ENCODE measurements around the gene CASR. TPM values are rescaled to one million over a fixed set of nuclear protein-coding genes. Genes with fewer than 3 reads are reported as not detected.
"Not testable (repeated sequence)": the region's sequence is repeated elsewhere in the genome, so short reads cannot be mapped to it uniquely, and the experiment has no call there.

CASR gene
- not detected in 2 replicates for total RNA-seq

GRCh38 chr3:122183521-122183892, at the start of gene CASR:
Gene CASR (plus strand): TSS chr3:122183668. CDS start chr3:122254190, 70,522 bp downstream.
- DNase-seq (ENCODE audit: low read depth, low spot score): no peak

- no peak for DNase-seq (ENCODE audit: low read depth, low spot score)
These were observed 37.0 kb upstream of the CASR start for GRCh38 chr3:122146466-122146865.

- DNase-seq (ENCODE audit: low read depth, low spot score): no peak
These were observed 34.4 kb upstream of the CASR start for GRCh38 chr3:122148941-122149627.

- DNase-seq (ENCODE audit: low read depth, low spot score): no peak
These were observed 32.0 kb upstream of the CASR start for GRCh38 chr3:122151480-122151879.

- not testable (repeated sequence) for DNase-seq (ENCODE audit: low read depth, low spot score)
These were observed 18.5 kb upstream of the CASR start for GRCh38 chr3:122164983-122165382.

GRCh38 chr3:122167630-122168029, 15.8 kb upstream of the CASR start:
- no peak for DNase-seq (ENCODE audit: low read depth, low spot score)

GRCh38 chr3:122168044-122168443, 15.4 kb upstream of the CASR start:
- DNase-seq (ENCODE audit: low read depth, low spot score): no peak

GRCh38 chr3:122169911-122170310, 13.6 kb upstream of the CASR start:
- no peak for DNase-seq (ENCODE audit: low read depth, low spot score)

GRCh38 chr3:122171361-122171760, 12.1 kb upstream of the CASR start:
- not testable (repeated sequence) for DNase-seq (ENCODE audit: low read depth, low spot score)

GRCh38 chr3:122178711-122179110, 4.8 kb upstream of the CASR start:
- DNase-seq (ENCODE audit: low read depth, low spot score): no peak

- DNase-seq (ENCODE audit: low read depth, low spot score): no peak
These were observed 574 bp downstream of the CASR start for GRCh38 chr3:122183893-122184590.

GRCh38 chr3:122184591-122184929, 1.1 kb downstream of the CASR start:
- no peak for DNase-seq (ENCODE audit: low read depth, low spot score)

GRCh38 chr3:122186372-122186771, 2.9 kb downstream of the CASR start:
- no peak for DNase-seq (ENCODE audit: low read depth, low spot score)

- DNase-seq (ENCODE audit: low read depth, low spot score): no peak
These were observed 5.3 kb downstream of the CASR start for GRCh38 chr3:122188737-122189136.

GRCh38 chr3:122189357-122189756, 5.9 kb downstream of the CASR start:
- no peak for DNase-seq (ENCODE audit: low read depth, low spot score)

GRCh38 chr3:122190525-122190924, 7.1 kb downstream of the CASR start:
- DNase-seq (ENCODE audit: low read depth, low spot score): no peak

- no peak for DNase-seq (ENCODE audit: low read depth, low spot score)
These were observed 15.5 kb downstream of the CASR start for GRCh38 chr3:122198966-122199365.

GRCh38 chr3:122199552-122199951, 16.1 kb downstream of the CASR start:
- DNase-seq (ENCODE audit: low read depth, low spot score): no peak

GRCh38 chr3:122200661-122201060, 17.2 kb downstream of the CASR start:
- no peak for DNase-seq (ENCODE audit: low read depth, low spot score)

- DNase-seq (ENCODE audit: low read depth, low spot score): not testable (repeated sequence)
These were observed 18.0 kb downstream of the CASR start for GRCh38 chr3:122201476-122201875.

- DNase-seq (ENCODE audit: low read depth, low spot score): no peak
These were observed 25.1 kb downstream of the CASR start for GRCh38 chr3:122208579-122208978.

GRCh38 chr3:122213650-122214049, 30.2 kb downstream of the CASR start:
- DNase-seq (ENCODE audit: low read depth, low spot score): no peak

- no peak for DNase-seq (ENCODE audit: low read depth, low spot score)
These were observed 31.2 kb downstream of the CASR start for GRCh38 chr3:122214711-122215110.

Data from pulmonary artery endothelial cell (primary cell).